ENCODE measurements around the gene MOV10L1. TPM values are rescaled to one million over a fixed set of nuclear protein-coding genes. Genes with fewer than 3 reads are reported as not detected.
A peak's percentile ranks its signal among the peaks of the same experiment; 100 is the strongest.

MOV10L1 gene
- polyA plus RNA-seq, 3 donors: 0.18 to 0.35 TPM; not detected in 1

DNA sequence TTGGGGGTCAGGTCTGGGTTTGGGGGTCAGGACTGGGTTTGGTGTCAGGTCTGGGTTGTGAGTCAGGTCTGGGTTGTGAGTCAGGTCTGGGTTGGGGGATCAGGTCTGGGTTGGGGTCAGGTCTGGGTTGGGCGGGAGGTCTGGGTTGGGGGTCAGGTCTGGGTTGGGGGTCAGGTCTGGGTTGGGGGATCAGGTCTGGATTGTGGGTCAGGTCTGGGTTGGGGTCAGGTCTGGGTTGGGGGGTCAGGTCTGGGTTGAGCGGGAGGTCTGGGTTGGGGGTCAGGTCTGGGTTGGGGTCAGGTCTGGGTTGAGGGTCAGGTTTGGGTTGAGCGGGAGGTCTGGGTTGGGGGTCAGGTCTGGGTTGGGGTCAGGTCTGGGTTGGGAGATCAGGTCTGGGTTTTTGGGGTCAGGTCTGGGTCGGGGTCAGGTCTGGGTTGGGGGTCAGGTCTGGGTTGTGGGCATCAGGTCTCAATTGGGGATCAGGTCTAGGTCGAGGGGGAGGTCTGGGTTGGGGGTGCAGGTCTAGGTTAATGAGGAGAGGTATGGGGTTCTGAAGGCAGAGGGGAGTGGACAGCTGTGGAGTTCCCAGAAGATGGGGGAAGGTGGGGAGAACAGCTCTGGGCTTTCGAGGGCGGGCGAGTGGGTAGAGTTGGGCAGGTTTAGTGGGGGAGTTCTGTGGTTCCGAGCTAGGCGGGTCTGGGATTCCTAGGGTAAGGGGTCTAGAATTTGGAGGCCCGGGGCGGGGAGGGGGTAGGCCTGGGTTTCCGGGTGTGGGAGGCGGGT lies 32.3 kb upstream of the MOV10L1 start:
- no peak overlapping the region for H3K4me2 ChIP-seq (replicated peaks; ENCODE audit: extremely low read depth, low read length, poor library complexity, severe bottlenecking)
- Mint-ChIP-seq H3K9me3 (peaks cover 0 to 20% (median 12%) of the 10 kb centered on the region in 7 donors), H3K4me3 (peak overlapping the region; percentile 3 to 74), H3K27me3 (ENCODE audit: low read depth in 3 of 3) (peaks cover 26 to 42% (median 30%) of the 10 kb centered on the region in 3 donors), H3K4me1 (peaks cover 16% of the 10 kb centered on the region), H3K27ac (no peak overlapping the region), H3K36me3 (peaks cover 6 to 7% of the 10 kb centered on the region in 2 donors)
- no peaks in the 10 kb centered on the region for H3K79me2 ChIP-seq (ENCODE audit: insufficient read depth, low read length)
- peaks cover 7 to 11% of the 10 kb centered on the region in 2 donors for H3K9me3 ChIP-seq (replicated peaks in 1 of 2; ENCODE audit: control insufficient read depth in 1 of 2, insufficient read depth in 1 of 2, low read length in 2 of 2)
- TF ChIP-seq, protein P1, sequence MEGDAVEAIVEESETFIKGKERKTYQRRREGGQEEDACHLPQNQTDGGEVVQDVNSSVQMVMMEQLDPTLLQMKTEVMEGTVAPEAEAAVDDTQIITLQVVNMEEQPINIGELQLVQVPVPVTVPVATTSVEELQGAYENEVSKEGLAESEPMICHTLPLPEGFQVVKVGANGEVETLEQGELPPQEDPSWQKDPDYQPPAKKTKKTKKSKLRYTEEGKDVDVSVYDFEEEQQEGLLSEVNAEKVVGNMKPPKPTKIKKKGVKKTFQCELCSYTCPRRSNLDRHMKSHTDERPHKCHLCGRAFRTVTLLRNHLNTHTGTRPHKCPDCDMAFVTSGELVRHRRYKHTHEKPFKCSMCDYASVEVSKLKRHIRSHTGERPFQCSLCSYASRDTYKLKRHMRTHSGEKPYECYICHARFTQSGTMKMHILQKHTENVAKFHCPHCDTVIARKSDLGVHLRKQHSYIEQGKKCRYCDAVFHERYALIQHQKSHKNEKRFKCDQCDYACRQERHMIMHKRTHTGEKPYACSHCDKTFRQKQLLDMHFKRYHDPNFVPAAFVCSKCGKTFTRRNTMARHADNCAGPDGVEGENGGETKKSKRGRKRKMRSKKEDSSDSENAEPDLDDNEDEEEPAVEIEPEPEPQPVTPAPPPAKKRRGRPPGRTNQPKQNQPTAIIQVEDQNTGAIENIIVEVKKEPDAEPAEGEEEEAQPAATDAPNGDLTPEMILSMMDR (IDR thresholded peaks at IDR 0.05): no peak
- 94% methylated on average over 12 of the region's 14 CpGs for WGBS (ENCODE audit: insufficient coverage)
- no peak overlapping the region for H2AFZ ChIP-seq (ENCODE audit: insufficient read depth, low read depth, low read length, poor library complexity, severe bottlenecking)
- no peak overlapping the region for H3K4me3 ChIP-seq (replicated peaks in 1 of 3; ENCODE audit: low read depth in 2 of 3, low read length in 3 of 3)
- no peak for DNase-seq
- H3K36me3 ChIP-seq (replicated peaks in 1 of 2; ENCODE audit: control insufficient read depth in 1 of 2, insufficient read depth in 2 of 2, low read length in 2 of 2): no peaks in the 10 kb centered on the region
- H4K20me1 ChIP-seq (ENCODE audit: insufficient read depth, low read length): no peaks in the 10 kb centered on the region
- H3K9ac ChIP-seq (ENCODE audit: insufficient read depth, low read length, poor library complexity, severe bottlenecking): no peak overlapping the region
- H3K27ac ChIP-seq (ENCODE audit: low read depth in 1 of 2, low read length in 2 of 2): no peak overlapping the region
- H3K4me1 ChIP-seq (ENCODE audit: control insufficient read depth in 1 of 2, insufficient read depth in 2 of 2, low read length in 2 of 2): peaks cover 3 to 25% of the 10 kb centered on the region in 2 donors
- peaks cover 5 to 31% of the 10 kb centered on the region in 2 donors for H3K27me3 ChIP-seq (ENCODE audit: control insufficient read depth in 2 of 2, insufficient read depth in 2 of 2, low read length in 2 of 2)
- intact Hi-C loops (cut with micrococcal nuclease): no loop called here

DNA sequence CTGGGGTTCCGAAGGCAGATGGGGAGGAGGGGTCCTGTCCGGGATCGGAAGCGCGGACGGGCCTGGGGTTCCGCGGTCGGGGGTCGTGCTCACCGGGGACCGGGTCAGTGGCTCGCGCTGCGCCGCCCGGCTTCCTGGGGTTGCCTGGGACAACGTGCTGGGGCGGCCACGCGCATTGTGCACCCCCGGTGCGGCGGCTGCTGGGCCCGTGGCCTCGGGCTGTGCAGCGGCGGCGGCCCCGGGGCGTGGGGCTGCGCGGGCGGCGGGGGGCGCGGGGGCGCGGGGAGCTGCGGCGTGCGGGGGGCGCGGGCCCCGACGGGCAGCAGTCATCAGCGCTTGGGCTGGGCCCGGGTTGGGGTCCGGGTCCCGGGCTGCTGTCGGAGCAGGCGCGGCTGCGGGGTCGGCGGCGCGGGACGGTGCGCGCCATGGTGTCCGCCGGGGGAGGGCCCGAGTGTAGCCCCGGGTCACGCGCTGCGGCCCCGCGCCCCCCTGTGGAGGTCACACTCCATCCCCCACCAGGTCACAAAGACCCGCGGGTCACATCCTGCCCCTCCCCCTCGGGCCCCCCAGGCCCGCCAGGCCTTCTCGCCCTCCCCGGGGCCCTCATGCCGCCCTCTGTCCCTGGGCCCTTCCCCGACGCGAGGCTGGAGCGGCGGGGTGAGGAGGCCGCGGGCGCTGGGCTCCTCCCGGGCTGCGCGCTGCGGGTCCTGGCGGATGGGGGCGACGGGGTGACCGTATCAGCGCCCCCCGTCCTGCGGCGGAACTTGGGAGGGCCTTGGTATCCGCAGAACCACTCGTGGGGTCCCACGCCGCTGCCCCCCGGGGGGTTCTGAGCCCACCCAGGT lies 31.5 kb upstream of the MOV10L1 start, which contains the start of gene TTLL8:
Gene TTLL8 (minus strand): TSS at position 238 of the 845 bp plus-strand sequence.
- no peak within 1 kb of the TSS for H2AFZ ChIP-seq (ENCODE audit: insufficient read depth, low read depth, low read length, poor library complexity, severe bottlenecking)
- no peaks in the 10 kb centered on the region for H3K36me3 ChIP-seq (replicated peaks in 1 of 2; ENCODE audit: control insufficient read depth in 1 of 2, insufficient read depth in 2 of 2, low read length in 2 of 2)
- peak within 1 kb of the TSS; percentile 1 for H3K9ac ChIP-seq (ENCODE audit: insufficient read depth, low read length, poor library complexity, severe bottlenecking)
- peaks cover 5 to 31% of the 10 kb centered on the region in 2 donors for H3K27me3 ChIP-seq (ENCODE audit: control insufficient read depth in 2 of 2, insufficient read depth in 2 of 2, low read length in 2 of 2)
- Mint-ChIP-seq H3K4me3 (peak within 1 kb of the TSS; percentile 3 to 74), H3K36me3 (peaks cover 6 to 8% of the 10 kb centered on the region in 2 donors), H3K9me3 (peaks cover 0 to 14% (median 8%) of the 10 kb centered on the region in 7 donors), H3K4me1 (peaks cover 16% of the 10 kb centered on the region), H3K27me3 (ENCODE audit: low read depth in 3 of 3) (peaks cover 29 to 42% (median 30%) of the 10 kb centered on the region in 3 donors), H3K27ac (no peak within 1 kb of the TSS)
- intact Hi-C loops (cut with micrococcal nuclease): no loop called here
- peaks cover 3 to 25% of the 10 kb centered on the region in 2 donors for H3K4me1 ChIP-seq (ENCODE audit: control insufficient read depth in 1 of 2, insufficient read depth in 2 of 2, low read length in 2 of 2)
- H4K20me1 ChIP-seq (ENCODE audit: insufficient read depth, low read length): no peaks in the 10 kb centered on the region
- no peak within 1 kb of the TSS for H3K4me3 ChIP-seq (replicated peaks in 1 of 3; ENCODE audit: low read depth in 2 of 3, low read length in 3 of 3)
- no peak within 1 kb of the TSS for H3K27ac ChIP-seq (ENCODE audit: low read depth in 1 of 2, low read length in 2 of 2)
- peaks cover 7% of the 10 kb centered on the region in 2 donors for H3K9me3 ChIP-seq (replicated peaks in 1 of 2; ENCODE audit: control insufficient read depth in 1 of 2, insufficient read depth in 1 of 2, low read length in 2 of 2)
- no peaks in the 10 kb centered on the region for H3K79me2 ChIP-seq (ENCODE audit: insufficient read depth, low read length)
- TF ChIP-seq, protein P1 (IDR thresholded peaks at IDR 0.05): no peak
- no peak for DNase-seq
- 13% methylated on average over 89 of the region's 102 CpGs for WGBS (ENCODE audit: insufficient coverage)
- H3K4me2 ChIP-seq (replicated peaks; ENCODE audit: extremely low read depth, low read length, poor library complexity, severe bottlenecking): peak within 1 kb of the TSS; percentile 19

All from CD14-positive monocyte (primary cell).